GM12801 (cell line): ENCODE data around the gene TMEM115.

Source experiments
- TF ChIP-seq, protein P1 (sequence below): IDR thresholded peaks from one replicate; pipeline ENCODE4 v1.5.1; 2011; ENCODE audit warnings: control low read depth; ENCODE audit not compliant: insufficient read length; ENCODE audit errors: extremely low read depth

Gene TMEM115

DNA sequence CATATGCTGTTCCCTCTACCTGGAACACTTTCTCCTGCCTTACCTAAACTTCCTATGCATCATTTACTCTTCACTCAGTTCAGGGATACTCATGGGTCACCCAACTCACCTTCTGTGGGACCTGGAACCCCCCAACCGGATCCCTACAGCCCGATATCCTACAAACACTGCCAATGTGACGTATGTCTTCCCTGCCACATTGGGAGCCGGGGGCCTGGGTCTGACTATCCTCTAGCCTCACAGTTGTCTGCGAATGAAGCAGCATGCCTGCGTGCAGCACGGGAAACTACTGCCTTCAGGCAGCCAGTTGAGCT is 9.2 kb downstream of the TMEM115 start:
- TF ChIP-seq, protein P1, sequence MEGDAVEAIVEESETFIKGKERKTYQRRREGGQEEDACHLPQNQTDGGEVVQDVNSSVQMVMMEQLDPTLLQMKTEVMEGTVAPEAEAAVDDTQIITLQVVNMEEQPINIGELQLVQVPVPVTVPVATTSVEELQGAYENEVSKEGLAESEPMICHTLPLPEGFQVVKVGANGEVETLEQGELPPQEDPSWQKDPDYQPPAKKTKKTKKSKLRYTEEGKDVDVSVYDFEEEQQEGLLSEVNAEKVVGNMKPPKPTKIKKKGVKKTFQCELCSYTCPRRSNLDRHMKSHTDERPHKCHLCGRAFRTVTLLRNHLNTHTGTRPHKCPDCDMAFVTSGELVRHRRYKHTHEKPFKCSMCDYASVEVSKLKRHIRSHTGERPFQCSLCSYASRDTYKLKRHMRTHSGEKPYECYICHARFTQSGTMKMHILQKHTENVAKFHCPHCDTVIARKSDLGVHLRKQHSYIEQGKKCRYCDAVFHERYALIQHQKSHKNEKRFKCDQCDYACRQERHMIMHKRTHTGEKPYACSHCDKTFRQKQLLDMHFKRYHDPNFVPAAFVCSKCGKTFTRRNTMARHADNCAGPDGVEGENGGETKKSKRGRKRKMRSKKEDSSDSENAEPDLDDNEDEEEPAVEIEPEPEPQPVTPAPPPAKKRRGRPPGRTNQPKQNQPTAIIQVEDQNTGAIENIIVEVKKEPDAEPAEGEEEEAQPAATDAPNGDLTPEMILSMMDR: no peak

DNA sequence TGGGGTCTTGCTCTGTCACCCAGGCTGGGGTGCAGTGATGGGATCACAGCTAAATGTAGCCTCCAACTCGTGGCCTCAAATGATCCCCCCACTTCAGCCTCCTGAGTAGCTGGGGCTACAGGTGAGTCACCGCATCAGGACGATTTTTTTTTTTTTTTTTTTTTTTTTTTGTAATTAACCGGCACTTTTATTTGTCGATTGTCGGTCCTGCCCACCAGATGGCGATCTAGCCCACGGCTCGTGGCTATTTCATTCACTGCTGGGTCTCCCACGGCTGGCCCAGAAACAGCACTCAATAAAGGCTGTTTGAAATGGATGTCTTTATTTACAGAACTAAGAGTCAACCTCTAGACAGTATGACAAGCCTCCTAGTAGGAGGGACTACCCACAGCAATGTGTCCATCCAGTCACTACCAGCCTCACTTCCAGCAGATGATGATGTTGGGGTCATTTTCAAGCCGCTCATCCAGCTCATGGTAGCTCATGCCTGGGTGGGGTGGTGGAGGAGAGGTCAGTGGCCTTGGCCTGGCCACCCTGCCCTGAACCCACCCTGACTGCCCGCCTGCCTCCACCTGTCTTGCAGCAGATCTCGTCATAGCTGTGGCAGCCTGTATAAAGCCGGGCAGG is 12.0 kb downstream of the TMEM115 start:
- TF ChIP-seq, protein P1: no peak

DNA sequence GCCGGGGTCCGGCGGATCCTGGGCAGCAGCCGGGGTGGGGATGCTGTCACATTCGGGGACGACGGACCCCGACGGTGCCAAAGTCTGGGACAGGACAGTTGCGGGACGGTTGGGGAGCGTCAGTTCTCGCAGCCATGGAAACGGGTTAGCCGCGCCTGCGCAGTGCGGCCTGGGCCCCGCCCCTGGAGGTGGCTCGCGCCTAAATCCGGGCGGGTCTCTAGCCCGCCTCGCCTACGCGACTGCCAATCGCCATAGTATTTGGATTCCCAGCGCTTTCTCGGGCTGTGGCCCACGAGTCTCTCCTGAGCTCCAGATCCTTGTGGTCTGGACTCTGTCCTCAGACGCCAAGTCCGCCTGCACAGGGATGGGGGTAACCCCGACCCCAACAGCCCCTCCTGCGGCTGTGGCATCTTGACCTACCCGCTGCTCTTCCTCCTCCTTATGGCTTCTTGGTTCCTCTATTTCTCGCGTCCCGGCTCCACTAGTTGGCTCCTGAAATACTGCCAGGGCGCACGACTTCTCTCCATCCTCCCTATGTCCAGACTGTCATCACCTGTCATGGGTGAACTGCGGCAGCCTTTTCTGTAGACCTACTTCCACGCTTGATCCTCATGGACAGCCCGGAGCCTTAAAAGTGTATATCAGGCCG is 13.6 kb downstream of the TMEM115 start, which contains the start of gene ZMYND10:
ZMYND10 (minus strand) TSS at position 147 of the 649 bp plus-strand sequence. CDS start 153 bp downstream, outside the sequence.
- TF ChIP-seq, protein P1: no peak

DNA sequence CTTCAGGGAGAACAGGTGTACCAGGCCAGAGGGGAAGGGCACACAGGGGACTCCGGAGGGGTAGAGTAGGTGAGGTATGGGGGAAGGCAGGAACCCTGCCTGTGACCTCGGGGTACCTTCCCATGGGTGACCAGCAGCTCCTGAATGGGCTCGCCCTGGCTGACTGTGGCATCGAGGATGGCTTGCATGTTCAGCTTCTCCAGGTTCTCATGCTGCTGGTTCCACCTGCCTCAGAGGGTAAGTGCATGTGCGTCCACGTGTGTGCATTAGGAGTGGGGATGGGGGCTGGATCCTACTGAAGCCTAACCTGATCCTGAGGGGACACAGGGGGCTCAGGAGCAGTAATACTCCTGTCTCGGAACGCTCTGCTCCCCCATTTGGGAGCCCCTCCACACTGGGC is 14.3 kb downstream of the TMEM115 start:
- TF ChIP-seq, protein P1: no peak

DNA sequence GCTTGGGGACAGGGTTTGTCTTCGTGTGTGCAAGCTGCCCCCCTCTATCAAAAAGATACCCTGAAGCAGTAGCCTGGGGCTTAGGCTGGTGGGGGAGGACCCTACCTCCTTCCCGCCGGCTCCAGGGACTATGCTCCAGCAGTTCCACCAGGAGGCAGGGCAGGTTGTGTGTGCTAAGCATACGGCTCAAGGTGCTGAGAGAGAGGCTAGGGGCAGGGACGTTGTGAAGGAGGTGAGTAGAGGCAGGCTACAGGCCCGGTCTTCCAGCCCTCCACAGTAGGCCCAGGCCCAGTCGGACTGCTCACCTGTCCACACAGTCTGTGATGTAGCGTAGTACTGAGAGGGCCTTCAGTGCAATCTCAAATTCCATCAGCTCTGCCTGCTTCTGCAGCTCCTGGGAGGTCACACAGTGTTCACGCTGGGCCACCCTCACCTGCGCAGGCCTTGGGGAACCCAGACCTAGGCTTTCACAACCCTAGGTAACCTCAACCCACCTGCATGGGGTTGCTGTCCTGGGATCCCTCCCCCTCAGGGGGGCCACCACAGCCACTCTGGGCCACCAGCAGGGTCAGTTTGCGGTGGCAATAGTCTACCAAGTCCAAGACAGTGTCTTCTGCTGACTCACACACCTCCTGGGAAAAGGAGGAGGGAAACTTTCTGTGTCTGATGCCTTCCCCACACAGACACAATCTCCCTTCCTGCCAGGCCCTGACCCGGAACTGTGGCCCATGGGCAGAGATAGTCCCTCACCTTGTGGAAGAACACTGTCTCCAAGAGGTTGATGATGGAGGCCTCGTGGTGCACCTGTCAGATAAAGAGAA is 16.3 kb downstream of the TMEM115 start:
- TF ChIP-seq, protein P1: no peak

DNA sequence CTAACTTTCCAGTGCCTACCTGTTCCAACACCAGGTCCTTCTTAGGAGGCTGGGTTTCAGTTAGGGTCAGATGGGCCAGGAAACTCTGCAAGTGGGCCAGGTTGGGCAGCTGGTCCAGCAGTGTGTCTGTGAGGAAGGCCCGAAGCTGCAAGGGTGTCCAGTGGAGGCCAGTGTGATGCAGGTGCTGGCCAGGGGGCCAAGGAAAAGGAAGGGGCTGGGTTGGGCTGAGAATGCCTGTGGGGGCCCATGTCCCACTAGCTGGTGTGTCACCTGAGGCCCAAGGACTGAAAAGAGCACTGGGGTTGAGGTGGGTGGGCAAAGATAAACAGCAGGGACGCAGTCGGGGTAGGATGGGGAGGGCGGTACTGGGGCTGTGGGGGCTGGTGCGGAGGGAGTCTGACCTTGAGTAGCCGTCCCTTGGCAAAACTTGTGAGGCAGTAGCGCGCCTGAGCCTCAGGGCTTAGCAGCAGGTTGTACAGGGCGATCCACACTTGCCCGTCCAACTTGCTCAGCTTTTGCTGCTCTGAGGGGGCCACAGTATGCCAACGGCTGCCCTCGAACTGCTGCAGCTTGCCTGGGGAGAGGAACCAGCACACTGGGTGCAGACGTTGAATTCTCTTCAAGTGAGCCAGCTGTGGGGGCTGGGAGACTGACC is 17.2 kb downstream of the TMEM115 start:
- TF ChIP-seq, protein P1: no peak

DNA sequence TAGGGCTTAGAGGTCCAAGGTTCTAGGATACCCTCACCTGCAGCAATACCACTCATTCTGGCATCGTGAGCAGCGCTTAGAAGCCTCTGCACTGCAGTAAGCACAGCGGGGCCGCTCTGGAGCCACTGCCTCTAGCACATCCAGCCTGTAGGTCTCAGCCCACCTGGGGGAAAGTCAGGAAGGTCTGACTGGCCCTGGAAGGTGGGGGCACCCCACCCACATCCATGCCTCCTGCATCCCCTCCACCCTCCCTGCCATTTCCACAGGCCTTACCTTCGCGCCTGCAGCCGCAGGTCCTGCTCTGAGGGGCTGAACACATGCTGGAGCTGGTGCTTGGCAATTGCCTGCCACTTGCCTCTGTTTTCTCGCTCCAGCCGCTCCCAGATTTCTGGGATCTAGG is 17.8 kb downstream of the TMEM115 start:
- TF ChIP-seq, protein P1: no peak
